ENCODE data around the gene RPH3AL. TPM values are rescaled to one million over a fixed set of nuclear protein-coding genes. Genes with fewer than 3 reads are reported as not detected.
"Not testable (repeated sequence)": the region's sequence is repeated elsewhere in the genome, so short reads cannot be mapped to it uniquely, and the experiment has no call there.

RPH3AL gene
- polyA plus RNA-seq, 5 donors, result 7.6 to 12.4 (median 8.4) TPM

DNA sequence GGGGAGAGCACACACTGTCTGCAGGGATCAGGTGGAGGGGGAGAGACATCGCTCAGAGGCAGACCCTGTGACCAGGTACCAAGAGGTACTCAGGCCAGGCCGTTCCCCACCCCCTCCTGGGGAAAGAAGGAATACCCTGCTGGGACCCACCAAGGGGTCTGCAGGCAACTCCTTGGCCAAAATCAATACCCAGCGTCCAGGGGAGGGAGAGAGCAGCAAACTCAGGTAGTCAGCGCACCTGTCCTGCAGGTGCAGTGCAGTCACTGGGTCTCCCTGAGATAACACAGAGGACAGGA lies 113.7 kb downstream of the RPH3AL start:
- no peak for DNase-seq

DNA sequence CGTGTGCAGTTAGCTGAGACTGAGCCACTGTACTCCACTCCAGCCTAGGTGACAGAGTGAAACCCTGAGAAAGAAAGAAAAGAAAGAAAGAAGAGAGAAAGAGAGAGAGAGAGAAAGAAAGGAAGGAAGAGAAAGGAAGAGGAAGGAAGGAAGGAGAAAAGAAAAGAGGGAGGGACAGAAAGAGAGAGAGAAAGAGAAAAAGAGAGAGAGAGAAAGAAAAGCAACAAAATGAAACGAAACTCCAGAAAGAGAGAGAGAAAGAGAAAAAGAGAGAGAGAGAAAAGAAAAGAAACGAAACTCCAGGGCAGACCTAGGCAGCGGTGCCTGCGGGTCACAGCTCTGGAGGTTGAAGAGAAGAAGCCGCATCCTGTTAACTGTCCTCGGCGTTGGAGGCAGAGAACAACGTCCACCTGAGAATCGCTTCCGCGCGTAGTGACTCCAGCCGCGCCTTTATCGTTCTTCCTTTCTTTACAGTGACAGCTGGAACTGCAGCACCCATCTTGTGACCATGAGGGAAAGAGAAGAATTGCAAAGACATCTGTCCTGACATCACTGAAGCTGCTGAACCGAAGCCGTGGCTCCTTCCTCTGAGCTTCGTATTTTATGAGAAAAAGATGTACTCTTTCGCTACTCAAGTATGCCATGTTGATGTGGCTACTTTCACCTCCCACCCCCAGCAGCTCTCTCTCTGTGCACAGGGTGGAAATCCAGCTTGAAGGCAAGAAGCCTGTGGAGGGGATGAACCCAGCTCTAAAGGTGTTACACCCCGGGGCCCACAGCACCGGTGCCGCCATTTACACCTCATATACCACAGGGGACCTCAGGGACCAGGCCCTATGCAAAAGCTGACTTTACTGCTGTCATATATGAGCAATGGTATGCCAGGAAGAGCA lies 114.3 kb downstream of the RPH3AL start:
- DNase-seq, result no peak

DNA sequence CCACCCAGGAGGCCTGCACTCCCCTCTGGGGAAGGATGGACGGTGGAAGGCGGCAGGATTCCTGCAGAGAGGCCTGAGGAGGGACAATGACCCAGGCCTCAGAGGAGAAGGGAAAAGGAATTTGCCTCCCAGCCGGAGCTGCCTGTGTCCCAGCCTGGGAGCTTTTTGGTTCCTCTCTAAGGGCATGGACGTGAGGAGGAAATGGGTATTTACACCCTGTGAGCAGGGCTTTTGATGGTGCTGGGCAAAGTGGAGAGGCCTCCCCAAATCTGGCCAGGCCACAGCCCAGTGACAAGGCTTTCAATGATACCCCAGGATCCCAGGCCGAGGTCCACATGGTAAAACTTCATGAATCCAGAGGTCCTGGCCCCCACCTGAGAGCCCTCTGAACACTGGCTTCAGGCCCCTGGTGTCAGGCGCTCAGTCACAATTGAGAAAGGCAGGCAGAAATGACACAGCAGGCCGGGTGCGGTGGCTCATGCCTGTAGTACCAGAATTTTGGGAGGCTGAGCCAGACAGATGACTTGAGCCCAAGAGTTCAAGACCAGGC lies 115.1 kb downstream of the RPH3AL start:
- no peak for DNase-seq

DNA sequence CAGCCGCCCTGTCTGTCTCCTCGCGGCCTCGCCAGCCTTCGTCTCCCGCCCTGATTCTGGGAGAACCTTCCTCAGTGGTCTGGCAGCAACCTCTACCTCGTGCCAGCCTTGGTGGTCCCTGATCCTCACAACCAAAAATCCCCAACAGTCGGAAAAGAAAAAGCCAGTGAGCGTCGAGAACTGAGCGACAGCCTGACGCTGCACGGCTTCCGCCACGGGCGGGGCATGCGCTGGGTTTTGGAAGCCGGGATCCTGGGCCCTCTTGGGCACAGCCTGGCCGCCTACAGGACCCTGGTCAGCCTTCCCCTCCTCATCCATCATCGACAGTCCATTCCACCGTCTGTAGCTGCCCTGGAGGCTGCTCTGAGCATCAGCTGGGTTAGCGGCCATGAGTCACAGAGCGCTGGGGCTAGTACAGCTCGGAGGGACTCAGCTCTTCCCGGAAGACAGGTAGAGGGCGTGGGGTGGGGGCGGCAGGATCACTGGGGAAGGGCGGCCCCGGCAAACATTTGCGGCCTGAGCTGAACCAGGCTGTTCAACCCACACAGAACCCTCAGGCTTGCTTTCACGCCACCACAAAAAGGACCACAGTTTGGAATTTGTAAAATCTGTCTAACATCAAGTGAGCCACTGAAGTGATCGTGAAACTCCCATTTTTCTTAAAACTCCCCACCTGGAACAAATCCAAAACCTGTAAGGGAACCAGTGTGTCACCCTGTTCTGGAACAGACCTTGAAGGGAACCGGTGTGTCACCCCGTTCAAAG lies 115.8 kb downstream of the RPH3AL start:
- DNase-seq, result no peak

DNA sequence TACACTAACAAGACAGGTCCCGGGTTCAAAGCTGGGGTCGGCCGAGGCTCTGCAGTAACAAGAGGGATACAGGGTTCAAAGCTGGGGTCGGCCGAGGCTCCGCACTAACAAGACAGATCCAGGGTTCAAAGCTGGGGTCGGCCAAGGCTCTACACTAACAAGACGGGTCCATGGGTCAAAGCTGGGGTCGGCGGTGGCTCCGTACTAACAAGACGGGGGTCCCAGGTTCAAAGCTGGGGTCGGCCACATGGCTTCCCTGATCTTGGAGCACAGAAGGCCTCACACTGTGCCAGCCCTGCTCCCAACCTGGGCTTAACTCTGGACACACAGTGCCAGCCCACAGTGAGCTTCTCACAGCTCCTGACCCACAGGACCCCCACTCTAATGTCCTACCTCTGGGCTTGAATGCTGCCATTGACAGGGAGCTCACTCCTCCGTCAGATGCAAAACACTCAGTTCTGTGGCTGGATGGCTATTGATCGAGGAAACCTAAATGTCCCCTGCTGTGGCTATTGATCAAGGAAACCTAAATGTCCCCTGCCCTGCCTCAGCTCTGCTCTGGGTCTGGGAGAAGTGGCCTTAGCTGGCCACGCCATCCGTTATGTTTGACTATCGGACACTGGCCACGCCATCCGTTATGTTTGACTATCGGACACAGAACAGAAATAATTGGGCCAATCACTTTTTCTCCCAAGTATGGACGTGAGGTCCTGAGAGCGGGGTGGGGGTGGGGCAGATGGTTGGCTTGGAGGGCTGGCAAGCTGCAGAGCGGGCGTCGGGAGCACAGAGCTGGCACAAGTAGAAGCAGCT lies 116.6 kb downstream of the RPH3AL start:
- DNase-seq, result no peak

DNA sequence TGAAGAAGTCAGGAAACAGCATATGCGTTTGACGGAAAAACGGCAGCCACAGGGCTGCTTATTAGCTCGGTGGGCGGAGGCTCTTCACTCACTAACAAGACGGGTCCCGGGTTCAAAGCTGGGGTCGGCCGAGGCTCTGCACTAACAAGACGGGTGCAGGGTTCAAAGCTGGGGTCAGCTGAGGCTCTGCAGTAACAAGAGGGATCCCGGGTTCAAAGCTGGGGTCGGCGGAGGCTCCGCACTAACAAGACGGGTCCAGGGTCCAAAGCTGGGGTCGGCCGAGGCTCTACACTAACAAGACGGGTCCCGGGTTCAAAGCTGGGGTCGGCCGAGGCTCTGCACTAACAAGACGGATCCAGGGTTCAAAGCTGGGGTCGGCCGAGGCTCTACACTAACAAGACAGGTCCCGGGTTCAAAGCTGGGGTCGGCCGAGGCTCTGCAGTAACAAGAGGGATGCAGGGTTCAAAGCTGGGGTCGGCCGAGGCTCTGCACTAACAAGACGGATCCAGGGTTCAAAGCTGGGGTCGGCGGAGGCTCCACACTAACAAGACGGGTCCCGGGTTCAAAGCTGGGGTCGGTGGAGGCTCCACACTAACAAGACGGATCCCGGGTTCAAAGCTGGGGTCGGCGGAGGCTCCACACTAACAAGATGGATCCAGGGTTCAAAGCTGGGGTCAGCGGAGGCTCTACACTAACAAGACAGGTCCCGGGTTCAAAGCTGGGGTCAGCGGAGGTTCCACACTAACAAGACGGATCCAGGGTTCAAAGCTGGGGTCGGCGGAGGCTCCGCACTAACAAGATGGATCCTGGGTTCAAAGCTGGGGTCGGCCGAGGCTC lies 117.4 kb downstream of the RPH3AL start:
- not testable (repeated sequence) for DNase-seq

DNA sequence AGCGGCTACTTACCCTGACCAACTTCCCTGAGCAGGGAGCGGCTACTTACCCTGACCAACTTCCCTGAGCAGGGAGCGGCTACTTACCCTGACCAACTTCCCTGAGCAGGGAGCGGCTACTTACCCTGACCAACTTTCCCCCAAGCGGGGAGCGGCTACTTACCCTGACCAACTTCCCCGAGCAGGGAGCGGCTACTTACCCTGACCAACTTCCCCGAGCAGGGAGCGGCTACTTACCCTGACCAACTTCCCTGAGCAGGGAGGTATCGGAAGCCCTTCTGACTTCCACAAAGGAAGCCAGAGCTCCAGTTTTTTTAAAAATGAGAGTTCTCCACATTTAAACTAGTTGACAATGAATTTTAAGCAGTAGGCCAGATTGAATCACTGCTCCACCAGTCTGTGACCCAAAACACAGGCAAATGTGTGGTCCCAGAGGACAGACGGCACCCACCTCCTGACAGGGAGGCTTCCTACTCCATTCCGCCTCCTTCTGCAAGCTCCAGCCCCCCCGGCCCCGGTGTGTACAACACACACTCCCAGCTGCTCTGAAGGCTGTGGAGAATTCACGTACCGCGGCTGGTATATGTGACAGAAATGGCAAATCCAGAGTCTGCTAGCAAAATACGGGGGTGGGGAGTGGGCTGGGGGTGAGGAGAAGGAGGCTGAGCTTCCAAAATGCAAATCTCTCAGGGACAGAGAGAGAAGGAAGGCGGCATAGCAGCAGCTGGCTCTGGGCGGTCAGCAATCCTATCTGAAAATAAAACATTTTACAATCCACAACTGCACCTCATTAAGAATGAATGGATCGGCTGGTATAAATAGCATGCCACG lies 118.2 kb downstream of the RPH3AL start:
- not testable (repeated sequence) for DNase-seq

DNA sequence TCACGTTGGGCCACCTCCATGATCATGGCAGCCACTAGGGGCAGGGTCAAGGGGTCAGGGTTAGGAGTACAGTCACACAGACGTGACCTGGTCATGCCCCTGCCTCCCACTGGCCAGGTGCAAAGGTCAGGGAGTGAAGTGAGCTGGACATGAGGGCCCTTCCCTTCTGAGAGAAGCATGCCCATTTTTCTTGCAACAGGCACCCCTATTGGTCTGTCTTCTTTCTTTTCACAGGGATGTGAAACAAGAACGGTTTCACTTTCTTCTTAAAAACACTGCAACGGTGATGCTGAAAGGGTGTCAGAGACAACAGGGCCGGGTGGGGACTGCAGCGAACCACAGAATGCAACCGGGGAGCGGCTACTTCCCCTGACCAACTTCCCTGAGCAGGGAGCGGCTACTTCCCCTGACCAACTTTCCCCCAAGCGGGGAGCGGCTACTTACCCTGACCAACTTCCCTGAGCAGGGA lies 119.1 kb downstream of the RPH3AL start:
- no peak for DNase-seq

DNA sequence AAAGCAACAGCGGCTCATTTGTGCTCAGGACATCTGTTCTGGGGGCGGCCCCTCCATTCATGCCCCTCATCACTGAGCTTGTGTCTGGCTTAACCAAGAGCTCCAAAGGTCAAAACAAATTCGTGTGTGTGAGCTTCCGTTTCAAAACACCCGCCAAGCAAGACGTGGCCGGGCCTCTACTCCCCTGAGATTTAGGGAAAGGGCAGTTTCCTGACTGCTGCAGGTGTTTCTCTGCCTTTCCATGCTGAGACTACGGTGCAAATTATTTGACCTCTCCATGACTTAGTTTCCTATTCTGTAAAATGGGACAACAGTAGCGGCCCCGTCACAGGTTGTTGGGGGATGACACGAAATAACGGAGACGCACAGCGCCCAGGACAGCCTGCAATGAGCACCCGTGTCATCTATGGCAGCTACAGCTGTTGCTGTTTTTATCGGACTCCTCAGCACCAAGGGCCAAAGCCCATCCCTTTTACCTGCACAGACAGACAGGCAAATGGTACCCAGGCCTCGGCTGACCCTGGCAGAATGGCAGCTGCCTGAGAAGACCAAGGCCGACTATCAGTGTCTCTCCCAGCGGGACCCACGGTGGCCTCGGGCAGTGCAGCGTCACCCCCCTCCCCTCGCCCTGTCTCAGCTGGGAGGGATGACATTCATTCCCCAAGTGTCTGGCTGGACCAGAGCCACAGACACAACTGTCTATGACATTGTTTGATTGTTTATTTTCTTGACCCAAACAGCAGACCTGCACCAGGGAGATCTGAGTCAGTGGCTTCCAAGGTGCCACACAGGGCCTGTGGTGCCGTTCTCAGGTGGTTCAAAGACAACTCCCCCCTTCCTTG lies 120.4 kb downstream of the RPH3AL start:
- no peak for DNase-seq

DNA sequence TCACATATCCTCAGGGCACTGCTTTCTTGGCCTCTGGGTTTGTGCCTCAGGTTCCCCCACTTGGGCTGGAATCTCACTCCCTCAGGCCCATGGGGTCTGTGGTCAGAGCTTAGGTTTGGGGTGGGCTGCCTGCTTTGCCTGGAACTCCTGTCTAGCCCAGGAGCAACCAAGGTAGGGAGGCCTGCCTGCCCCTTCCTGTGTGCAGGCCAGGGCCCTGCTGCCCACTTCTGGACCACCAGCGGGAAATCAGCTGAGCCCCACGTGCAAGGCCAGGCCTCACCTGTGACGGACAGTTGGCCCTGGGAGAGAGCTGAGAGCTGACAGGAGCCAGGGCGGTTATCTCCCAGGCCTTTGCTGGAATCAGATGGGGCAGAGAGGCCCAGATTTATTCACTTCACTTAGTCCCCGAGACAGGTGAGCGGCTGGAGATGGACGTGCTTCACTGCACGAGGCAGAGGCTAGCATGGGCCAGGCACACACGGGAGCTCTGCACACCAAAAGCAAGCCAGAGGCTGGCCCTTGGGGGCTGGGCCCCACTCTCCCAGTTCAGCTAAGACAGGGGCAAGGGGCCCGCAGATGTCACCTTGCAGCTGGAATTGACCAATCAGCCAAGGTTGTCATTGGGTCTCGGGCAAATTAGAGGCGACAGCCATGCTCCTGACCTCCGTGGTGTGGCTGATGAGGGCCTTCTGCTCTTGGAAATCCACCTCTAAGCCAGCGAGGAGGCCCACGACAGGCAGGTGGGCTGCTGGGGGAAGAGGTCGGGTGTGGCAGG lies 121.2 kb downstream of the RPH3AL start:
- DNase-seq, result no peak

DNA sequence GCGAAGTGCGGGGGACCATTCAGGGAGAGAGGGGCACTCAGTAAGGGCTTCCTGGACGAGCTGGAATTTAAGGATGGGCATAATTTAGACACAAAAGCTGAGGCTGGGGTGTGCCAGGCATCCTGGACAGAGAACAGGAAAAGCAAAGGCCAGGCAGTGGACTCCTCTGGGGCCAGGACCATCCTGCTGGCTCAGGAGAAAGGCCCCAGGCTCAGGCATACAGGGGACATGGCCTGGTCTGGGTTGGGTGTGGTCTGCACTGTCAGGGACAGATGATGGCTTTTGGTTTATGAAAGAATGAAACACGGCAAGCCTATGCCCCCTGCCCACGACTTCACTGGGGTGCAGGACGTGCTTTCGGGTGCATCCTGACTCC lies 122.2 kb downstream of the RPH3AL start:
- DNase-seq, result no peak

DNA sequence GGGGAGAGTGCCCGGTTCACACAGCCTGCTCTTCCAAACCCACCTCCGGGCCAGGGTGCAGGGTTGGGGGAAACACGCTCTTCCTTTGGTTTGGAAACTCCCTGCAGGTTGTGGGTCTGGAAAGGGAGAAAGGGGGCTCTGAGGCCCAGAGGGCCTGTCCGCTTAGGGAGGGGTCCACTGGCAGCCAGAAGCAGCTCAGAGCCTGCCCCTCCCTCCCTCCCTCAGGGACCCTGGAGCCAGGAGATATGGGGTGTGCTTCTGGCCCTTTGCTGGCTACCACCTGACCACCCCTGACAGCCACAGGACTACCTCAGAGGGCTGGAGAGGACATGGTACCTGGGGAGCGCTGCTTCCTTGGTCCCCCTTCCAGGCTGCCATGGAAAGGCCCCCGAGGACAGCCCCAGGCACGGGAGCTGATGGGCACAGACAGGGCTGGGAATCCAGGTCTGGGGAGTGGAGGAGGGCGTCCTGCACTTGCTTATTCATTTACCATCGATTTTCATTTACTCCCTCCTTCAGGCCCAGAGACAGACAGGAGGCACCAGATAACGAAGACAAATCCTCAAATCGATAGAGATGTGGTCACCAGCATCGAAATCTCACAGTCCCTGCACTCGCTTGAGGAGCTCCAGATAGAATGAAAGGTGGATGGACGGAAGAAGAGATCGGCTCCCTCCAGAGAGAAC lies 122.8 kb downstream of the RPH3AL start:
- DNase-seq, result no peak

DNA sequence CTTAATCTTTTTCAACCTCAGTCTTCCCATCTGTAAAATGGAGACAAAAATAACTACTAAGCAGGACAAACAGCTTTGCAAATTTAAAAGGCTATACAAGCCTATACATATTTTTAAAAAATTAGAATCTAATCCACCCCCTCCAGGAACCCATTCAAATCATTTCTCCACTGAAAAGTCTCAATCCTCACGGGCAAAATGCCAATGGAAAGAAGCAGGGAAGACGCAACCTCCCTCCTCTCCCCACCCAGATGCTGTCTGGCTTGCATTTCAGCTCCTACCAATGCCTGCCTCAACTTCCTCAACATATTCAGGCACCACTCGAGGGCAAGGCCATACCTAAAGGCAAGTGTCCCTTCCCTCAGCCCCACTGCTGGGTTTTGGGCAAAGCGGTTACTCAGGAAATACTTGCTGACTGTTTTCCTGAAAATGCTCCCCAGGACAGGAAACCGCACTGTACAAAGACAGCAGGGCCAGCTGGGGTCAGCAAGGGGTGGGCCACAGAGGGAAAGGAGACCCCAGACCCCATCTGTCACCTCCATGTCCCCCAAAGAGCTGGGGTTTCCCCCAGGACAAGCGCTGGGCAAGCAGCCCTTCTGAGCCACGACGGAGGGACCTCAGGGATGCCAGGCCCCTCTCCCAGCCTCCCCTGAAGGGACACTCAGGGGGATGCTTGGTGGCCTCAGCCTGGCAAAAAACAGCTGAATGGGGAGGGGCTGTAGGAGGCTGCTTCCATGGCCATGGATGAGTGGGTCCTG lies 123.5 kb downstream of the RPH3AL start:
- no peak for DNase-seq

DNA sequence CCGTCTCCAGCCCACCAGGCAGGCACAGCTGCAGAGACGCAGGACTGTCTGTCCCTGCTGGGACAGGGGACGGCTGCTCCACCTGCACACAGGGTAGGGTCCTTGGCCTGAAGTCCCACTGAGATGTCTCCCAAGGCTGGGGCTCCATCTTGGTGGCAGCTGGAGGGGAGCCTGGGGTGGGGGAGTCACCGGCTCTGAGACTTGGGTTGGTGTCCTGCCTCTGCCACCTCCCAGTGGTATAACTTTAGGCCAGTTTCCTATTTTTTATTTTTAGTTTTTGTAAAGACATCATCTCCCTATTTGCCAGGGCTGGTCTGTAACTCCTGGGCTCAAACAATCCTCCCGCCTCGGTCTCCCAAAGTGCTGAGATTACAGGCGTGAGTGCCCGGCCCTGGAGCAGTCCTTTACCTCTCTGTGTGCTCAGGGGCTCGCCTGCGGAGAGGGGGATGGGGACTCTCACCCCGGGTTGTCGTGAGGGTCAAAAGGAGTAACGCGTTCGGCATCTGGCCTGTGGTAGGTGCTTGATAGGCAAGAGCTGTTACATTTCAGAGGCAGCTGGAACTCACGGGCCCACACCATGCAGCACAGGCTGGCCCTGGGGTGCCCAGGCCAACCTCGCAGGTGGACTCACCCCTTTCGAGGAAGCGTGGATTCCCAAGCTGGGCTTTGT lies 124.5 kb downstream of the RPH3AL start:
- no peak for DNase-seq

DNA sequence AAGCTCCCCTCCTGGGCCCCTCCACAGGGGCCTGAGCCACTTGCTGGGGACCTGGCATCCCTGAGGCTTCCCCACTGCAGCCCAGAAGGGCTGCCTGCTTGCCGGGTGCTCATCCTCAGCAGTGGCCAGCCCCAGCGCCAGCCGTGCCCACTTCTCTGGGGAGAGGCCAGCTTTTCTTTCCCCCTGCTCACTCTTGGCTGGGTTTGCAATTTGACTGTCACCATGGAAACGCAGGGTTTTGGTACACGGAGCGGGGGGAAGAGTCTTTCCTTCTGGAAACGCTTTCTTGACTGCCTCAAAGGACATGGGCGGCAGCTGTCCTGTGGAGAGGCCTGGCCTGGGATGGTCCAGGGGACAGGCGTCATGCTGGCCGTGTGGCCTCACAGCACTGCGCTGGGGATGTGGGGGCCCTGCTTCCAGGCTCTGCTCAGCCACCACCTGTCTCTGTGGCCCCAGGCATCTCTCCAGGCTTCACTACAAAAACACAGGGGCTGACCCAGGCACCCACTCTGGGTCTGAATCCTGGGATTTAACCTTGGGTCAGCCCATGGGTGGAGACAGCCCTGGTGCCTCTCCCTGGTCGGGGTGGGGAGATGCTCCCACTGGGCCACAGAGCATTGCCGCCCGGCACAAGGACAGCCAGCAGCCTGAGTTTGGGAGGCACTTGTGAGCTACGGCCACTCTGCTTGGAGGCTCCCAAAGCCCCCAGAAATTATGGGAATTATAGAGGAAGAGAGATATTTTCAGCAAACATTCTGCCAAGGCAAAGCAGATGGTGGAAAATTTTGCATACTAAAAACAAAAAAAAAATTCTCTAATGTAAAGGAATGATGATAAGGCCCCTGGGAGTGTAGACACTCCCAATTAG lies 125.3 kb downstream of the RPH3AL start:
- no peak for DNase-seq

All from right lung (tissue), 5 donors.